Epithelial cell of proximal tubule (primary cell): ENCODE data around the gene ZNF202. TPM values are rescaled to one million over a fixed set of nuclear protein-coding genes. Genes with fewer than 3 reads are reported as not detected.

ENCODE experiments used
- DNase-seq: peaks from one replicate; pipeline ENCODE4 v3.0.0-alpha.2; 2011; ENCODE audit warnings: low read depth
- H3K4me3 ChIP-seq: 2 replicates; pipeline ENCODE4 v1.5.1; 2011; ENCODE audit warnings: low read depth, mild to moderate bottlenecking, low read length
- total RNA-seq: library from RNA; depleted of rRNA; stranded (reverse); fragments of >200 nt; gene quantifications from 2 replicates; pipeline ENCODE4 v1.2.3, GENCODE V29; 2015
- TF ChIP-seq, protein P1 (sequence below): conservative IDR thresholded peaks from 2 replicates; pipeline ENCODE4 v1.5.1; 2012; ENCODE audit warnings: low read depth, mild to moderate bottlenecking, low read length

ZNF202 gene
- total RNA-seq, 1 donor from 2014 or later: 2.2 TPM

DNA sequence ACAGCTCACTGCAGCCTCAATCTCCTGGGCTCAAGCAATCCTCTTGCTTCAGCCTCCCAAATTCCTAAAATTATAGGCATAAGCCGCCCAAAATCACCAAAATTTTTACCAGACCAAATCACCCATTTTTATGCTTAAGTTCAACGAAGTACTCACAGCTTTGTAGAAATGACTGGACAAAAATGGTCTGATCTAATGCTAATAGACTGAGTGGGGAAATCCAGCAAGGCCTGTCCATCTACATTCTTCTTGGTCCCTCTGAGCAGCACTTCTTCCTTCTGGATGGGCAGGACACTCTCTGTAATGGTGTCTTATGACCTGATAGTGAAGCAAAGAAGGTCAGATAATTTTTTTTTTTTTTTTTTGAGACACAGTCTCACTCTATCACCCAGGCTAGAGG, 31.6 kb upstream of the ZNF202 start:
- H3K4me3 ChIP-seq: no peak overlapping the region
- TF ChIP-seq, protein P1, sequence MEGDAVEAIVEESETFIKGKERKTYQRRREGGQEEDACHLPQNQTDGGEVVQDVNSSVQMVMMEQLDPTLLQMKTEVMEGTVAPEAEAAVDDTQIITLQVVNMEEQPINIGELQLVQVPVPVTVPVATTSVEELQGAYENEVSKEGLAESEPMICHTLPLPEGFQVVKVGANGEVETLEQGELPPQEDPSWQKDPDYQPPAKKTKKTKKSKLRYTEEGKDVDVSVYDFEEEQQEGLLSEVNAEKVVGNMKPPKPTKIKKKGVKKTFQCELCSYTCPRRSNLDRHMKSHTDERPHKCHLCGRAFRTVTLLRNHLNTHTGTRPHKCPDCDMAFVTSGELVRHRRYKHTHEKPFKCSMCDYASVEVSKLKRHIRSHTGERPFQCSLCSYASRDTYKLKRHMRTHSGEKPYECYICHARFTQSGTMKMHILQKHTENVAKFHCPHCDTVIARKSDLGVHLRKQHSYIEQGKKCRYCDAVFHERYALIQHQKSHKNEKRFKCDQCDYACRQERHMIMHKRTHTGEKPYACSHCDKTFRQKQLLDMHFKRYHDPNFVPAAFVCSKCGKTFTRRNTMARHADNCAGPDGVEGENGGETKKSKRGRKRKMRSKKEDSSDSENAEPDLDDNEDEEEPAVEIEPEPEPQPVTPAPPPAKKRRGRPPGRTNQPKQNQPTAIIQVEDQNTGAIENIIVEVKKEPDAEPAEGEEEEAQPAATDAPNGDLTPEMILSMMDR: no peak
- DNase-seq: no peak

DNA sequence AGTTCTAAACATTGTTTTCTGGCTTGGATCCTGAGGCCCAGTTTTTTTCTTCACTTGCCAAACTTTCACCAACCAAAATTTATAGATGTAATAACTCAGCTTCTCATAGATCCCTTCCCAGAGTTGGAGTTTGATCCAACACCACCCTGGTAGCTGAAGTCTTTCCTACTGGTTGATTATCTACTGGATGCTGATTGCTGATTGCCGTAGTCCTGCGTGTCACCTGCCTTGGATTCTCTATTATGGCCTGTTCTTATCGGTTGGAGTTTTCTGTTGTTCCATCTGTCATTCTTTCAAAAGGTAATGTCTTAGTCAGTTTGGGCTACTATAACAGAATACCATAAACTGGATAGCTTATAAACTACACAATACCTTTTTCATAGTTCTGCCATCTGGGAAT, 30.2 kb upstream of the ZNF202 start:
- TF ChIP-seq, protein P1: no peak
- DNase-seq: no peak
- H3K4me3 ChIP-seq: no peak overlapping the region

DNA sequence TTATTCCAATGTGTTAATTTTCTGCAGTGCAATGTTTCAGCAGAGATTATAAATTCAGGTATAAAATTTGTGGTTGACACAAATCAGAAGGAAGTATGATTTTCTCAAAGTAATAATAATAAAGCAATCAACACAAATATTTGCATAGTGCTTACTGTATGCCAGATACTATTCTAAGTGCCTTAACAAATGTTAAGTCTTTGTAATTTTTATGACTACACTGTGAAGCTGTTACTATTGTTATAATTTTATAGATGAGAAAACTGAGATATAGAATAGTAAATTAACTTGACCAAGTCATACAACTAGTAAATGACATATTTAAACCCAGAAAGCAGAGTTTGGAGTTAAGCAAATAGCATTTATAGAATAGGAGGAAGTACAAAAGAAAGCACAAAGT, 29.3 kb upstream of the ZNF202 start:
- TF ChIP-seq, protein P1: no peak
- H3K4me3 ChIP-seq: no peak overlapping the region
- no peak for DNase-seq

DNA sequence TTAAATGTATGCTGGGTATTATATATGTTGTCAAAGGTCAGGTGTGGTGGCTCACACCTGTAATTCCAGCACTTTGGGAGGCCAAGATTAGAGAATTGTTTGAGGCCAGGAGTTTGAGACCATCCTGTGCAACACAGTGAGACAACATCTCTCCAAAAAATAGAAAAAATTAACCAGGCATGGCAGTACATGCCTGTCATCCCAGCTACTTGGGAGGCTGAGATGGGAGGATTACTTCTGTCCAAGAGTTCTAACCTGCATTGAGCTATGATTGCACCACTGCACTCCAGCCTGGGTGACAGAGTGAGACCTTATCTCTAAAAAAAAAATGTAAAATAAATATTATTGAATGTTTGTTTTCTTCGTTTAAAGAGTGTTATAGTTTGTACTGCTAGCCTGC, 24.1 kb upstream of the ZNF202 start:
- no peak for DNase-seq
- TF ChIP-seq, protein P1: no peak
- no peak overlapping the region for H3K4me3 ChIP-seq

DNA sequence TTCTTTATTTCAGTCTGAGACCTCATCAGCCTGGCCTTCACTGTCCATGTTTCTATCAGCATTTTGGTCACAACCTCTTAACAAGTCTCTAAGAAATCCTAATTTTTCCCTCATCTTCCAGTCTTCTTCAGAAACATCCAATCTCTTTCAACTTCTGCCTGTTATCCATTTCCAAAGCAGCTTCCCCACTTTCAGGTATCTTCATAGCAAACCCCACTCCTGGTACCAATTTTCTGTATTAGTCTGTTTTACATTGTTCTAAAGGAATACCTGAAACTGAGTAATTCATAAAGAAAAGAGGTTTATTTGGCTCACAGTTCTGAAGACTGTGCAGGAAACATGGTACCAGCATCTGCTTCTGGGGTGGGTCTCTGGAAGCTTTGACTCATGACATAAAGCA, 21.0 kb upstream of the ZNF202 start:
- no peak overlapping the region for H3K4me3 ChIP-seq
- DNase-seq: no peak
- TF ChIP-seq, protein P1: no peak

DNA sequence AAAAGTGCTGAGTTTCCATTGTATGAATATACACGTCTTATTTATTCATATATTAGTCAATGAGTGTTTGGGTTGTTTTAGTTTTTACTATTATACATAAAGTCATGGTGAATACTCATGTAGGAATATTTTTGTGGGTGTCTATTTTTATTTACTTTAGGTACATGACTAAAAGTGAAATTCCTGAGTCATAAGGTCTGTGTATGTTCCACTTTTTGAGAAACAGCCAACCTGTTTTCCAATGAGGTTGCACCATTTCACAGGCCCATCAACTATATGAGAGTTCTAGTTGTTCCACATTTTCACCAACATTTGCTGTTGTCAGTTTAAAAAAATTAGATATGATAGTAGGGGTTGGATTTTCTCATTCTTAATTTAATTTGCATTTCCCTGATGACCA, 19.4 kb upstream of the ZNF202 start:
- TF ChIP-seq, protein P1: no peak
- DNase-seq: no peak

DNA sequence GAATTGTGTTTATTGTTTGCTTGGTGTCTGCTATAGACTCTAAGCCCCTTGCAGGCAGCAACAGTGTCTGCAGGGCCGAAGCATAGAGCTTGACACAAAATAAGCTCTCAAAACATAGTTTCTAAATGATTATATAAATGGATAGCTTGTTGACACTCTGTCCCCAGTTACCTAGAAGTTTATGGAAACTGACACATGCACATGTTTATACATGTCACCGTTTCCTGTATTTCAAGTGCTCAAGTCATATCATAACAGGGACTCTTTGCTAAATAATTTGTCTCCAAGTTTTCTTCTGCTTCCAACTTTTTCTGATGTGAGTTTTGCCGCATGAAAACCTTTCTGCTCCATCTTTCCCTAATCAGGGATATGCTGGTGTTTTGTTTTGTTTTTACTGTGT, 16.5 kb upstream of the ZNF202 start:
- TF ChIP-seq, protein P1: no peak
- no peak overlapping the region for H3K4me3 ChIP-seq
- DNase-seq: no peak

More for the DNA sequence above, 19.4 kb upstream of the ZNF202 start:
- H3K4me3 ChIP-seq: no peak overlapping the region
